BLaER1 treated with 17β-estradiol and CSF1 and Interleukin-3, amounts not matched to agents 10 nM and 100 nM (cell line): Measurements from ENCODE around the gene COX18.
A peak's percentile ranks its signal among the peaks of the same experiment; 100 is the strongest.

Experiments used
- H3K27ac ChIP-seq, 11 experiments: shearing (Covaris generic); formaldehyde crosslinking; 2 replicates each; pipeline ENCODE4 v1.8.1; 2022
- H3K27me3 ChIP-seq, 11 experiments: shearing (Covaris generic); formaldehyde crosslinking; 2 replicates each; pipeline ENCODE4 v1.8.1; 2022
- H3K36me3 ChIP-seq, 11 experiments: shearing (Covaris generic); formaldehyde crosslinking; 2 replicates each; pipeline ENCODE4 v1.8.1; 2022
- H3K4me1 ChIP-seq, 10 experiments: shearing (Covaris generic); formaldehyde crosslinking; 2 replicates each; pipeline ENCODE4 v1.8.1; 2022
- H3K4me2 ChIP-seq, 11 experiments: shearing (Covaris generic); formaldehyde crosslinking; 2 replicates each; pipeline ENCODE4 v1.8.1; 2022
- H3K4me3 ChIP-seq, 10 experiments: shearing (Covaris generic); formaldehyde crosslinking; 2 replicates each; pipeline ENCODE4 v1.8.1; 2022
- H3K9ac ChIP-seq, 11 experiments: shearing (Covaris generic); formaldehyde crosslinking; 2 replicates each; pipeline ENCODE4 v1.8.1; 2022
- H3K9me3 ChIP-seq, 11 experiments: shearing (Covaris generic); formaldehyde crosslinking; replicated peaks in 1 of 11; 2 replicates each; pipeline ENCODE4 v1.8.1; 2022
- H4K20me1 ChIP-seq, 11 experiments: shearing (Covaris generic); formaldehyde crosslinking; 2 replicates each; pipeline ENCODE4 v1.8.1; 2022
- Cebpa-rat ChIP-seq, 11 experiments: shearing (Covaris generic); IDR thresholded peaks; 2 replicates each; pipeline ENCODE4 v1.8.1; 2022

COX18 gene

GRCh38 chr4:73069338-73070073 is at the start of gene COX18:
Gene COX18 (minus strand): TSS chr4:73069716. CDS start chr4:73069649, 67 bp downstream.
- no peaks in the 10 kb centered on the region for H3K27me3 ChIP-seq
- H3K4me3 ChIP-seq: peak within 1 kb of the TSS; percentile 62 to 80 (median 74)
- peaks cover 19 to 47% (median 24%) of the 10 kb centered on the region in 11 experiments; a peak in 21 of 22 replicates for H3K36me3 ChIP-seq
- H3K27ac ChIP-seq: peak within 1 kb of the TSS; percentile 81 to 96 (median 94)
- H3K9me3 ChIP-seq: no peaks in the 10 kb centered on the region
- H3K9ac ChIP-seq: peak within 1 kb of the TSS; percentile 82 to 97 (median 94)
- peak within 1 kb of the TSS; percentile 77 to 93 (median 85) for H3K4me2 ChIP-seq
- no peaks in the 10 kb centered on the region for H4K20me1 ChIP-seq
- peaks cover 12 to 31% (median 21%) of the 10 kb centered on the region in 10 experiments for H3K4me1 ChIP-seq
- peak in 10 of 11 experiments; percentile 43 to 92 (median 74); a peak in 17 of 22 replicates for TF ChIP-seq Cebpa-rat (IDR thresholded peaks at IDR 0.05)

GRCh38 chr4:73109493-73109892 is 40.0 kb upstream of the COX18 start:
- Histone ChIP-seq H3K4me2 (no peak overlapping the region), H3K27ac (no peak overlapping the region), H3K9me3 (no peaks in the 10 kb centered on the region), H3K4me1 (no peaks in the 10 kb centered on the region), H3K9ac (no peak overlapping the region), H3K36me3 (peaks cover 86 to 100% (median 95%) of the 10 kb centered on the region in 11 experiments), H3K4me3 (no peak overlapping the region), H4K20me1 (peaks cover 0 to 5% (median 0%) of the 10 kb centered on the region in 11 experiments; a peak in 3 of 22 replicates), H3K27me3 (no peaks in the 10 kb centered on the region)
- TF ChIP-seq Cebpa-rat (IDR thresholded peaks at IDR 0.05): no peak

- Histone ChIP-seq H3K4me2 (no peak overlapping the region), H3K4me1 (no peaks in the 10 kb centered on the region), H3K9me3 (no peaks in the 10 kb centered on the region), H3K27ac (no peak overlapping the region), H3K4me3 (no peak overlapping the region), H3K27me3 (no peaks in the 10 kb centered on the region), H4K20me1 (peaks cover 0 to 6% (median 0%) of the 10 kb centered on the region in 11 experiments; a peak in 6 of 22 replicates), H3K36me3 (peaks cover 85 to 99% (median 94%) of the 10 kb centered on the region in 11 experiments), H3K9ac (no peak overlapping the region)
- no peak for TF ChIP-seq Cebpa-rat (IDR thresholded peaks at IDR 0.05)
These were observed 35.2 kb upstream of the COX18 start for GRCh38 chr4:73104695-73105094.

- Histone ChIP-seq H3K36me3 (peaks cover 85 to 99% (median 94%) of the 10 kb centered on the region in 11 experiments), H3K9me3 (no peaks in the 10 kb centered on the region), H4K20me1 (peaks cover 0 to 13% (median 5%) of the 10 kb centered on the region in 11 experiments; a peak in 8 of 22 replicates), H3K9ac (no peak overlapping the region), H3K27me3 (no peaks in the 10 kb centered on the region), H3K4me1 (no peaks in the 10 kb centered on the region), H3K27ac (0 out of 22 replicates have a peak overlapping the region, but pooled peaks of 1 of the 11 experiments have one; percentile 4), H3K4me2 (no peak overlapping the region), H3K4me3 (no peak overlapping the region)
- no peak for TF ChIP-seq Cebpa-rat (IDR thresholded peaks at IDR 0.05)
These were observed 34.4 kb upstream of the COX18 start for GRCh38 chr4:73103799-73104503.

- H3K36me3 ChIP-seq: peaks cover 85 to 99% (median 94%) of the 10 kb centered on the region in 11 experiments
These were observed 29.6 kb upstream of the COX18 start for GRCh38 chr4:73099143-73099542.

GRCh38 chr4:73098713-73099112 is 29.2 kb upstream of the COX18 start:
- Histone ChIP-seq H3K4me1 (no peaks in the 10 kb centered on the region), H3K9ac (no peak overlapping the region), H3K27me3 (no peaks in the 10 kb centered on the region), H4K20me1 (peaks cover 0 to 24% (median 9%) of the 10 kb centered on the region in 11 experiments; a peak in 9 of 22 replicates), H3K4me3 (no peak overlapping the region), H3K9me3 (no peaks in the 10 kb centered on the region), H3K4me2 (no peak overlapping the region), H3K36me3 (peaks cover 85 to 99% (median 94%) of the 10 kb centered on the region in 11 experiments), H3K27ac (no peak overlapping the region)
- no peak for TF ChIP-seq Cebpa-rat (IDR thresholded peaks at IDR 0.05)

More at GRCh38 chr4:73099143-73099542, 29.6 kb upstream of the COX18 start:
- no peaks in the 10 kb centered on the region for H3K4me1 ChIP-seq
- H3K27me3 ChIP-seq: no peaks in the 10 kb centered on the region
- no peak overlapping the region for H3K4me3 ChIP-seq
- no peak for TF ChIP-seq Cebpa-rat (IDR thresholded peaks at IDR 0.05)
- H3K4me2 ChIP-seq: no peak overlapping the region
- H4K20me1 ChIP-seq: peaks cover 0 to 24% (median 9%) of the 10 kb centered on the region in 11 experiments; a peak in 9 of 22 replicates
- no peak overlapping the region for H3K9ac ChIP-seq
- no peaks in the 10 kb centered on the region for H3K9me3 ChIP-seq
- no peak overlapping the region for H3K27ac ChIP-seq

- no peak overlapping the region for H3K4me3 ChIP-seq
- H3K27me3 ChIP-seq: no peaks in the 10 kb centered on the region
- peaks cover 91 to 100% (median 97%) of the 10 kb centered on the region in 11 experiments for H3K36me3 ChIP-seq
- H3K27ac ChIP-seq: no peak overlapping the region
- no peak overlapping the region for H3K4me2 ChIP-seq
- no peak for TF ChIP-seq Cebpa-rat (IDR thresholded peaks at IDR 0.05)
- H3K9me3 ChIP-seq: no peaks in the 10 kb centered on the region
- no peak overlapping the region for H3K9ac ChIP-seq
- H3K4me1 ChIP-seq: no peaks in the 10 kb centered on the region
- peaks cover 0 to 24% (median 9%) of the 10 kb centered on the region in 11 experiments; a peak in 9 of 22 replicates for H4K20me1 ChIP-seq
These were observed 28.5 kb upstream of the COX18 start for GRCh38 chr4:73098016-73098415.

- no peaks in the 10 kb centered on the region for H3K27me3 ChIP-seq
- H3K4me3 ChIP-seq: no peak overlapping the region
- H3K9ac ChIP-seq: no peak overlapping the region
- no peaks in the 10 kb centered on the region for H3K9me3 ChIP-seq
- H3K27ac ChIP-seq: no peak overlapping the region
- no peak for TF ChIP-seq Cebpa-rat (IDR thresholded peaks at IDR 0.05)
- peaks cover 77 to 98% (median 89%) of the 10 kb centered on the region in 11 experiments for H3K36me3 ChIP-seq
- H4K20me1 ChIP-seq: peaks cover 0 to 22% (median 4%) of the 10 kb centered on the region in 11 experiments; a peak in 9 of 22 replicates
- H3K4me1 ChIP-seq: peaks cover 0 to 12% (median 0%) of the 10 kb centered on the region in 10 experiments; a peak in 2 of 20 replicates
- H3K4me2 ChIP-seq: no peak overlapping the region
These were observed 23.4 kb upstream of the COX18 start for GRCh38 chr4:73092868-73093267.

- H3K4me1 ChIP-seq: peaks cover 3 to 20% (median 7%) of the 10 kb centered on the region in 10 experiments; a peak in 18 of 20 replicates
- H3K27me3 ChIP-seq: no peaks in the 10 kb centered on the region
- H3K27ac ChIP-seq: no peak overlapping the region
- peaks cover 0 to 27% (median 13%) of the 10 kb centered on the region in 11 experiments; a peak in 13 of 22 replicates for H4K20me1 ChIP-seq
- no peak overlapping the region for H3K4me2 ChIP-seq
- no peaks in the 10 kb centered on the region for H3K9me3 ChIP-seq
- H3K36me3 ChIP-seq: peaks cover 68 to 89% (median 76%) of the 10 kb centered on the region in 11 experiments
- H3K4me3 ChIP-seq: no peak overlapping the region
- no peak overlapping the region for H3K9ac ChIP-seq
- no peak for TF ChIP-seq Cebpa-rat (IDR thresholded peaks at IDR 0.05)
These were observed 21.2 kb upstream of the COX18 start for GRCh38 chr4:73090738-73091137.
